ENCODE data around the gene PPIL6. TPM values are rescaled to one million over a fixed set of nuclear protein-coding genes. Genes with fewer than 3 reads are reported as not detected.
"Not testable (repeated sequence)": the region's sequence is repeated elsewhere in the genome, so short reads cannot be mapped to it uniquely, and the experiment has no call there.

Gene PPIL6
- total RNA-seq, 2 experiments from 2014 or later = 0.43 to 0.46 TPM

GRCh38 chr6:109373331-109373730 is 67.1 kb downstream of the PPIL6 start:
- Mint-ChIP-seq H3K9me3 (no peaks in the 10 kb centered on the region), H3K27ac (peak overlapping the region; percentile 99), H3K4me3 (peak overlapping the region; percentile 63), H3K27me3 (no peaks in the 10 kb centered on the region), H3K4me1 (ENCODE audit: low read depth) (peaks cover 72% of the 10 kb centered on the region), H3K36me3 (peaks cover 72% of the 10 kb centered on the region)
- peak; percentile 45 for DNase-seq
- CTCF ChIA-PET = interaction anchor here (0.7 to 5.3 kb wide), 3 partner anchors 10 to 186 kb away, joined by 4 to 48 read pairs (median 10); partner anchors contain the start of gene CD164
- POLR2A ChIA-PET = interaction anchor here (0.8 to 5.6 kb wide), 10 partner anchors 10 to 185 kb away, joined by 3 to 111 read pairs (median 6); partner anchors contain the start of genes CD164, MICAL1, PPIL6 and SMPD2
- intact Hi-C loops (cut with micrococcal nuclease) = loop anchor here (1.0 to 2.0 kb wide), 6 partner anchors 8 to 490 kb away; partner anchors contain the start of genes CEP57L1, SESN1 and ZBTB24

- intact Hi-C loops (cut with micrococcal nuclease) = loop anchor here (2.0 kb wide), 3 partner anchors 63 to 277 kb away; partner anchors contain the start of genes CEP57L1, SESN1 and ZBTB24
- H3K4me1 Mint-ChIP-seq (ENCODE audit: low read depth) = peaks cover 60% of the 10 kb centered on the region
These were observed 68.3 kb downstream of the PPIL6 start for GRCh38 chr6:109372130-109372529.

DNA sequence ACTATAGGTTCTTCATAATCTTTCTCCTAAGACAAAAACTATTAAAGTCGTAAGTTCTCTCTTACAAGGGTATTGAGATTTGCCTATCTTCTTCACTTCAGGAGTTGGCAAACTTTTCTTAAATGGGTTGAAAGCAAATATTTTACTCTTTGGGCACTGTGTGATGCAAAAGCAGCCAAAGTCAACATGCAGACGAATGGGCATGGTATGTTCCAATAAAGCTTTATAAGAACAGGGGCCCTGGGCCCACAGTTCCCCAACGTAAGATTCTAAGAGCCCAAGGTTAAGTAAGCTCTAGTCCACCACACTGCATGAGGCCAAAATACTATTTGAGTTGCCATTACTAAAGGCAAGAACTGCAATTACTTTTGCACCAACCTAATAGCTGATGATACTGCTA is 69.6 kb downstream of the PPIL6 start:
- intact Hi-C loops (cut with micrococcal nuclease) = no loop called here
- Mint-ChIP-seq H3K4me3 (no peak overlapping the region), H3K9me3 (no peaks in the 10 kb centered on the region), H3K27ac (no peak overlapping the region), H3K27me3 (no peaks in the 10 kb centered on the region), H3K4me1 (ENCODE audit: low read depth) (peaks cover 54% of the 10 kb centered on the region), H3K36me3 (peaks cover 68% of the 10 kb centered on the region)
- CTCF ChIA-PET = interaction anchor here (1.8 to 5.3 kb wide), 2 partner anchors 13 to 183 kb away, joined by 11 to 48 read pairs; partner anchors contain the start of gene CD164
- POLR2A ChIA-PET = interaction anchor here (0.5 to 5.6 kb wide), 7 partner anchors 9 to 814 kb away, joined by 3 to 111 read pairs (median 4); partner anchors contain the start of gene CD164
- DNase-seq = no peak

More at GRCh38 chr6:109372130-109372529, 68.3 kb downstream of the PPIL6 start:
- no peaks in the 10 kb centered on the region for H3K9me3 Mint-ChIP-seq
- H3K27me3 Mint-ChIP-seq = no peaks in the 10 kb centered on the region
- no peak for DNase-seq
- H3K27ac Mint-ChIP-seq = peak overlapping the region; percentile 80
- CTCF ChIA-PET = interaction anchor here (1.0 to 5.3 kb wide), 2 partner anchors 11 to 184 kb away, joined by 3 to 48 read pairs; partner anchors contain the start of gene CD164
- POLR2A ChIA-PET = interaction anchor here (1.2 to 5.6 kb wide), 2 partner anchors 10 to 11 kb away, joined by 4 to 111 read pairs; partner anchors contain the start of gene CD164
- no peak overlapping the region for H3K4me3 Mint-ChIP-seq
- peaks cover 64% of the 10 kb centered on the region for H3K36me3 Mint-ChIP-seq

DNA sequence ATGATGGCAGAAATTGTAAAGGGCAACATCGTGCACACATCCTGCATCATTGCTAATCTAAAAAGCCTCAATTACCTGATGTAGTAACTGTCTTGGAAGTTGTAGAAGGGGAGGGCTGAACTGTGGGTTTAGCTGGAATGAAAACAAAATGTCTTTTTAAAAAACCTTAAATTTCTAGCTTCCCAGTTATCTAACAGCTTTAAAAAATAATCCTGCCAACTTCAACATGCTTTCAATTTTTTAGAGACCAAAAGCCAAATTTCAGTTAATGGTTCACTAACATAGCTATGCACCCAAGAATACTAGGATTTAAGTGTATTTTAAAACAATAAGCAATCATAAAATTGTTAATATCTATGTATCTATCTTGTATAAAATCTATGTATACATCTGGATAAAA is 70.1 kb downstream of the PPIL6 start:
- intact Hi-C loops (cut with micrococcal nuclease) = no loop called here
- no peak for DNase-seq
- H3K27me3 Mint-ChIP-seq = no peaks in the 10 kb centered on the region
- ChIA-PET CTCF (interaction anchor here (1.8 to 5.3 kb wide), 2 partner anchors 13 to 182 kb away, joined by 11 to 48 read pairs; partner anchors contain the start of gene CD164), POLR2A (interaction anchor here (0.6 to 5.6 kb wide), 6 partner anchors 9 to 354 kb away, joined by 4 to 111 read pairs (median 4); partner anchors contain the start of gene CD164)
- H3K9me3 Mint-ChIP-seq = no peaks in the 10 kb centered on the region
- peaks cover 54% of the 10 kb centered on the region for H3K4me1 Mint-ChIP-seq (ENCODE audit: low read depth)
- peaks cover 69% of the 10 kb centered on the region for H3K36me3 Mint-ChIP-seq
- H3K27ac Mint-ChIP-seq = peak overlapping the region; percentile 34
- H3K4me3 Mint-ChIP-seq = no peak overlapping the region

DNA sequence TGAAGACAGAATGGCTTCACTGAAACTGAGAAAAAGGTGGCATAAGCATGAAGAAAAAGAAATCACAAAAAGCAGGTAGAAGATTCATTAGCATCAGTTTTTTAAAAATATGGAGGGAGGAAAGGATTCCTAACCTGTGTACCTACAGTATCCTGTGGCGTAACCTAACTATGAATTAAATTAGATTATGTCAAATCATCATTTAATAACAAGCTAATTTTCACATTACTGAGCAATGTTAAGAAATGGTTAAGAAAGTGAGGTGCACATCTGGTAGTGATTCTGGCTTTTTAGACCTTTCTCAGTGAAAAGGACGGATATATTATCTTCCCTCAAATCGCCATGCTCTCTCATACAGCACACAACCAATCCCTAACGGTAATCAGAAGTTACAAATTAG is 70.7 kb downstream of the PPIL6 start:
- Mint-ChIP-seq H3K36me3 (peaks cover 68% of the 10 kb centered on the region), H3K4me3 (no peak overlapping the region), H3K27me3 (no peaks in the 10 kb centered on the region), H3K27ac (peak overlapping the region; percentile 54), H3K4me1 (ENCODE audit: low read depth) (peaks cover 48% of the 10 kb centered on the region), H3K9me3 (no peaks in the 10 kb centered on the region)
- intact Hi-C loops (cut with micrococcal nuclease) = no loop called here
- CTCF ChIA-PET = interaction anchor here (1.8 to 5.3 kb wide), 2 partner anchors 14 to 182 kb away, joined by 11 to 48 read pairs; partner anchors contain the start of gene CD164
- DNase-seq = no peak
- POLR2A ChIA-PET = interaction anchor here (1.1 to 5.6 kb wide), 3 partner anchors 10 to 58 kb away, joined by 4 to 111 read pairs (median 5); partner anchors contain the start of gene CD164

DNA sequence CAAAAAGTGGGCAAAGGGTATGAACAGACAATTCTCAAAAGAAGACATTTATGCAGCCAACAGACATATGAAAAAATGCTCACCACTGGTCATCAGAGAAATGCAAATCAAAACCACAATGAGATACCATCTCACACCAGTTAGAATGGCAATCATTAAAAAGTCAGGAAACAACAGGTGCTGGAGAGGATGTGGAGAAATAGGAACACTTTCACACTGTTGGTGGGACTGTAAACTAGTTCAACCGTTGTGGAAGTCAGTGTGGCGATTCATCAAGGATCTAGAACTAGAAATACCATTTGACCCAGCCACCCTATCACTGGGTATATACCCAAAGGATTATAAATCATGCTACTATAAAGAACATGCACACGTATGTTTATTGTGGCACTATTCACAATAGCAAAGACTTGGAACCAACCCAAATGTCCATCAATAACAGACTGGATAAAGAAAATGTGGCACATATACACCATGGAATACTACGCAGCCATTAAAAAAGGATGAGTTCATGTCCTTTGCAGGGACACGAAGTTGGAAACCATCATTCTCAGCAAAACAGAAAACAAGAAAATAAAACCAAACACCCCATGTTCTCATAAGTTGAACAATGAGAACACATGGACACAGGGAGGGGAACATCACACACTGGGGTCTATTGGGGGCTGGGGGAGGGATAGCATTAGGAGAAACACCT is 75.9 kb downstream of the PPIL6 start:
- CTCF ChIA-PET; H3K27me3 Mint-ChIP-seq; H3K4me3 Mint-ChIP-seq; H3K27ac Mint-ChIP-seq; intact Hi-C loops (cut with micrococcal nuclease); H3K9me3 Mint-ChIP-seq; DNase-seq; POLR2A ChIA-PET: not testable (repeated sequence)
- Mint-ChIP-seq H3K36me3 (peaks cover 75% of the 10 kb centered on the region), H3K4me1 (ENCODE audit: low read depth) (peaks cover 13% of the 10 kb centered on the region)

DNA sequence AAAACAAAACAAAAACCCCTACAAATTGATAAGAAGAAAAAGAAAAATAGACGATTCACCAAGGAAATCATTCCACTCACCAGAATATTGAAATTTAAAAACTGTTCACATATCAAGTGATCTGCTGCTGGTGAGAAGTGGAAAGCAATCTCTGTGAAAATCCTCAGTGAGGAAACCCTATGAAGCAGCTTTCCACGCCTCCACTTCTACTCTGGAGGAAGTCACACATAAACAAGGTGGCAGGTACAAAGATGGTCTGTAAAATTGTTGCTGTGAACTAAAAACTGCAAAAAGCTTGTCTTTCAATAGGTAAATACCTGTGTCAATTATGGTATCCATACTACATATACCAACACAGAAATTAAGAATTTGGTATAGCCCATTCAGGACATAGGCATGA is 76.7 kb downstream of the PPIL6 start:
- Mint-ChIP-seq H3K27me3 (no peaks in the 10 kb centered on the region), H3K36me3 (peaks cover 79% of the 10 kb centered on the region), H3K9me3 (no peaks in the 10 kb centered on the region), H3K4me1 (ENCODE audit: low read depth) (peaks cover 13% of the 10 kb centered on the region), H3K4me3 (no peak overlapping the region), H3K27ac (no peak overlapping the region)
- ChIA-PET POLR2A (no interaction called here), CTCF (no interaction called here)
- DNase-seq = no peak
- intact Hi-C loops (cut with micrococcal nuclease) = no loop called here

- POLR2A ChIA-PET = interaction anchor here (0.6 to 1.5 kb wide), 3 partner anchors 9 to 21 kb away, joined by 4 to 6 read pairs (median 4); no protein-coding TSS in a partner anchor
These were observed 78.1 kb downstream of the PPIL6 start for GRCh38 chr6:109362102-109362884.

DNA sequence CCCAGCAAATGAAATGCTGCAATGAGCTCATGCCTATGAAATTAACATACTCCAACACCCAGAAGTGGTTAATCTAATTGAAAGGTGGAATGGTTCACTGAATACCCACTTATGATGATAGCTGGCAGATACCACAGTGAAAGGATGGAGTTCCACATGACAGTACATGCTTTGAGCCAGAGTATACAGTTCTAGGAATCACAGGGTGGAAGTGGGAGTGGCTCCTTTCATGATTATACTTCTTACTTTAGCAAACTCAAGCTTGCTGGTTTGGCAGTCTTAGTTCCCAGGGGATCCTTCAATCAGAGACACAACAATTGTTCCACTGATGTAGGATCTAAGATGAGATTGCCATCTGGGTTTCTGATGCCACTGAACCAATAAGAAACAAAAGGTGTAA is 79.6 kb downstream of the PPIL6 start:
- DNase-seq = no peak
- no peaks in the 10 kb centered on the region for H3K27me3 Mint-ChIP-seq
- intact Hi-C loops (cut with micrococcal nuclease) = no loop called here
- H3K27ac Mint-ChIP-seq = no peak overlapping the region
- peaks cover 87% of the 10 kb centered on the region for H3K36me3 Mint-ChIP-seq
- POLR2A ChIA-PET = interaction anchor here (0.6 to 1.0 kb wide), 2 partner anchors 10 to 12 kb away, joined by 3 to 5 read pairs; no protein-coding TSS in a partner anchor
- CTCF ChIA-PET = interaction anchor here (0.5 to 2.1 kb wide), 4 partner anchors 25 to 678 kb away, joined by 3 to 6 read pairs (median 3); no protein-coding TSS in a partner anchor
- no peak overlapping the region for H3K4me3 Mint-ChIP-seq
- H3K9me3 Mint-ChIP-seq = peaks cover 13% of the 10 kb centered on the region
- peaks cover 9% of the 10 kb centered on the region for H3K4me1 Mint-ChIP-seq (ENCODE audit: low read depth)

More at GRCh38 chr6:109362102-109362884, 78.1 kb downstream of the PPIL6 start:
- CTCF ChIA-PET = interaction anchor here (0.8 to 2.1 kb wide), 3 partner anchors 24 to 199 kb away, joined by 3 to 6 read pairs (median 6); no protein-coding TSS in a partner anchor
- intact Hi-C loops (cut with micrococcal nuclease) = no loop called here
- peaks cover 2% of the 10 kb centered on the region for H3K9me3 Mint-ChIP-seq
- H3K4me1 Mint-ChIP-seq (ENCODE audit: low read depth) = peaks cover 13% of the 10 kb centered on the region
- no peak overlapping the region for H3K27ac Mint-ChIP-seq
- no peaks in the 10 kb centered on the region for H3K27me3 Mint-ChIP-seq
- no peak overlapping the region for H3K4me3 Mint-ChIP-seq
- no peak for DNase-seq
- H3K36me3 Mint-ChIP-seq = peaks cover 86% of the 10 kb centered on the region

DNA sequence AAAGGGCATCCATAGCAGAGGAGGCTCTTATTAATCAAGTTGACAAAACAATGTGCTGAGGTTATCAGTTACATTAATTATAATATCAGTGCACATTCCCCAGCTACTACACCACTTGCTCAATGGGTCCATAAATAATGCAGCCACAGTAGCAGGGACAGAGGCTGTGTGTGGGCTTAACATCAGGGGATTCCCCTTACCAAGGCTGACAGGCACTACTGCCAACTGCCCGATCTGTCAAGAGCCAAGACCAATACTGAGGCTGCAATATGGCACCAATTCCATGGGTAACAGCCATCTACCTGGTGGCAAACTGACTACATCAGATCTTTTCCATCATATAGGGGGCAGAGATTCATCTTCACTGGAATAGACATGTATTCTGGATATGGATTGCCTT is 80.1 kb downstream of the PPIL6 start:
- Mint-ChIP-seq H3K4me1 (ENCODE audit: low read depth) (peaks cover 9% of the 10 kb centered on the region), H3K9me3 (peaks cover 13% of the 10 kb centered on the region), H3K4me3 (no peak overlapping the region), H3K36me3 (peaks cover 90% of the 10 kb centered on the region), H3K27me3 (no peaks in the 10 kb centered on the region), H3K27ac (no peak overlapping the region)
- ChIA-PET POLR2A (interaction anchor here (1.0 kb wide), 1 partner anchor 13 kb away, joined by 3 read pairs; no protein-coding TSS in a partner anchor), CTCF (interaction anchor here (0.6 to 2.1 kb wide), 2 partner anchors 172 to 206 kb away, joined by 3 to 6 read pairs; no protein-coding TSS in a partner anchor)
- intact Hi-C loops (cut with micrococcal nuclease) = no loop called here
- no peak for DNase-seq

- no peaks in the 10 kb centered on the region for H3K27me3 Mint-ChIP-seq
- no peak overlapping the region for H3K27ac Mint-ChIP-seq
- no peak overlapping the region for H3K4me3 Mint-ChIP-seq
- peaks cover 9% of the 10 kb centered on the region for H3K4me1 Mint-ChIP-seq (ENCODE audit: low read depth)
- ChIA-PET POLR2A (interaction anchor here (1.4 kb wide), 1 partner anchor 18 kb away, joined by 5 read pairs; no protein-coding TSS in a partner anchor), CTCF (no interaction called here)
- DNase-seq = no peak
- peaks cover 13% of the 10 kb centered on the region for H3K9me3 Mint-ChIP-seq
- peaks cover 88% of the 10 kb centered on the region for H3K36me3 Mint-ChIP-seq
- intact Hi-C loops (cut with micrococcal nuclease) = no loop called here
These were observed 81.2 kb downstream of the PPIL6 start for GRCh38 chr6:109359248-109359647.
